A549 (cell line): ENCODE results near the gene FAM9C.

Experiments
- BHLHE40 ChIP-seq: IDR thresholded peaks from 2 replicates; pipeline ENCODE4 v1.6.1; 2012; ENCODE audit warnings: low read depth, low read length, inconsistent platforms
- EHMT2 ChIP-seq: fragments of 200-600 bp; sonication (generic); IDR thresholded peaks from 2 replicates; pipeline ENCODE4 v1.6.1; 2016; ENCODE audit warnings: antibody characterized with exemption, low read depth, mild to moderate bottlenecking, moderate library complexity
- EP300 ChIP-seq, 2 experiments: fragments of >200 bp; sonication (Bioruptor Twin); formaldehyde crosslinking; IDR thresholded peaks; 2 replicates in 1 of 2; 3 replicates in 1 of 2; pipeline ENCODE4 v1.6.1; 2016 to 2017
- NR3C1 ChIP-seq: fragments of >200 bp; sonication (Bioruptor Twin); formaldehyde crosslinking; IDR thresholded peaks from 3 replicates; pipeline ENCODE4 v1.6.1; 2017
- POLR2A ChIP-seq: IDR thresholded peaks from 2 replicates; pipeline ENCODE4 v1.6.1; 2012; ENCODE audit warnings: mild to moderate bottlenecking, low read length
- RCOR1 ChIP-seq: fragments of 150-350 bp; IDR thresholded peaks from 2 replicates; pipeline ENCODE4 v1.6.1; 2014; ENCODE audit warnings: antibody characterized with exemption, low read length, low read depth
- TF ChIP-seq, protein P1 (sequence below): fragments of >200 bp; sonication (Bioruptor Twin); formaldehyde crosslinking; IDR thresholded peaks from 3 replicates; pipeline ENCODE4 v1.5.1; 2016

- TF ChIP-seq BHLHE40, result no peak
- TF ChIP-seq, protein P1, sequence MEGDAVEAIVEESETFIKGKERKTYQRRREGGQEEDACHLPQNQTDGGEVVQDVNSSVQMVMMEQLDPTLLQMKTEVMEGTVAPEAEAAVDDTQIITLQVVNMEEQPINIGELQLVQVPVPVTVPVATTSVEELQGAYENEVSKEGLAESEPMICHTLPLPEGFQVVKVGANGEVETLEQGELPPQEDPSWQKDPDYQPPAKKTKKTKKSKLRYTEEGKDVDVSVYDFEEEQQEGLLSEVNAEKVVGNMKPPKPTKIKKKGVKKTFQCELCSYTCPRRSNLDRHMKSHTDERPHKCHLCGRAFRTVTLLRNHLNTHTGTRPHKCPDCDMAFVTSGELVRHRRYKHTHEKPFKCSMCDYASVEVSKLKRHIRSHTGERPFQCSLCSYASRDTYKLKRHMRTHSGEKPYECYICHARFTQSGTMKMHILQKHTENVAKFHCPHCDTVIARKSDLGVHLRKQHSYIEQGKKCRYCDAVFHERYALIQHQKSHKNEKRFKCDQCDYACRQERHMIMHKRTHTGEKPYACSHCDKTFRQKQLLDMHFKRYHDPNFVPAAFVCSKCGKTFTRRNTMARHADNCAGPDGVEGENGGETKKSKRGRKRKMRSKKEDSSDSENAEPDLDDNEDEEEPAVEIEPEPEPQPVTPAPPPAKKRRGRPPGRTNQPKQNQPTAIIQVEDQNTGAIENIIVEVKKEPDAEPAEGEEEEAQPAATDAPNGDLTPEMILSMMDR, result no peak
- TF ChIP-seq RCOR1, result no peak
- no peak for TF ChIP-seq POLR2A
- no peak for TF ChIP-seq EHMT2
- TF ChIP-seq NR3C1, result no peak
- no peak for TF ChIP-seq EP300 (IDR thresholded peaks at IDR 0.05)
Observed at GRCh38 chrX:13008851-13009250, 35.6 kb downstream of the FAM9C start.
